ENCODE results near the gene PDE1C. TPM values are rescaled to one million over a fixed set of nuclear protein-coding genes. Genes with fewer than 3 reads are reported as not detected.

PDE1C gene
- total and polyA plus RNA-seq, 2 experiments from 2014 or later, result 0.38 to 2.3 TPM

- H3K9me3 ChIP-seq (ENCODE audit: low read depth), result no peaks in the 10 kb centered on the region
- H3K27me3 ChIP-seq, result no peaks in the 10 kb centered on the region
- no peak for DNase-seq (ENCODE audit: low read depth in 1 of 2, low spot score in 1 of 2)
- no peak overlapping the region for H3K4me3 ChIP-seq
- no peak for TF ChIP-seq CTCF (IDR thresholded peaks at IDR 0.05; ENCODE audit: low read depth, low read length)
- H3K36me3 ChIP-seq, result no peaks in the 10 kb centered on the region
- no peak overlapping the region for H3K27ac ChIP-seq
- no peaks in the 10 kb centered on the region for H3K4me1 ChIP-seq (ENCODE audit: low read depth)
Measured at GRCh38 chr7:31981874-31982390, 88.3 kb downstream of the PDE1C start.

GRCh38 chr7:31979690-31980330, 90.4 kb downstream of the PDE1C start:
- H3K36me3 ChIP-seq, result no peaks in the 10 kb centered on the region
- TF ChIP-seq CTCF (IDR thresholded peaks at IDR 0.05; ENCODE audit: low read depth, low read length), result no peak

DNA sequence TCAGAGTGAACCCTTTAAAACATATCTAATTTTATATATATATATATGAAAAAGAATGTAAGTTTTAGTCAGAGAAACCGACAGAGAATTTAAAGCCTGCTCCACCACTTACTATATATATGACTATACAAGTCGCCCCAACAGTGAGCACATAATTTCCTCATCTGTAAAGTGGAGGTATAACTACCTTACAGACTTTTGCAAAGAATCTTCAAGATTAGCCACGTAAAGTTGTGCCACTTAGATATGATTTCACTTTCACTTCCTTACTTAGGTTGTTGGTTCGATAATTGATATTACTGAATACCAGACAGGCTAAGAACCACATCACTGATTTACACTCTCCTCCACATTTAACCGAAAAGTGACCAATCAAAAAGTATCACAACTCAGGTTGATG, 94.7 kb downstream of the PDE1C start:
- no peaks in the 10 kb centered on the region for H3K36me3 ChIP-seq
- no peak for DNase-seq (ENCODE audit: low read depth in 1 of 2, low spot score in 1 of 2)
- no peak overlapping the region for H3K4me3 ChIP-seq
- H3K27ac ChIP-seq, result no peak overlapping the region
- no peaks in the 10 kb centered on the region for H3K4me1 ChIP-seq (ENCODE audit: low read depth)
- TF ChIP-seq CTCF (IDR thresholded peaks at IDR 0.05; ENCODE audit: low read depth, low read length), result no peak
- H3K9me3 ChIP-seq (ENCODE audit: low read depth), result no peaks in the 10 kb centered on the region
- H3K27me3 ChIP-seq, result no peaks in the 10 kb centered on the region

More at GRCh38 chr7:31979690-31980330, 90.4 kb downstream of the PDE1C start:
- Histone ChIP-seq H3K4me3 (no peak overlapping the region), H3K27ac (no peak overlapping the region), H3K4me1 (ENCODE audit: low read depth) (no peaks in the 10 kb centered on the region), H3K27me3 (no peaks in the 10 kb centered on the region), H3K9me3 (ENCODE audit: low read depth) (no peaks in the 10 kb centered on the region)
- DNase-seq (ENCODE audit: low read depth in 1 of 2, low spot score in 1 of 2), result peak in 1 of 2 donors; percentile 10

GRCh38 chr7:31974351-31974750, 95.9 kb downstream of the PDE1C start:
- Histone ChIP-seq H3K4me3 (no peak overlapping the region), H3K27me3 (no peaks in the 10 kb centered on the region), H3K9me3 (ENCODE audit: low read depth) (no peaks in the 10 kb centered on the region), H3K27ac (no peak overlapping the region), H3K36me3 (no peaks in the 10 kb centered on the region), H3K4me1 (ENCODE audit: low read depth) (no peaks in the 10 kb centered on the region)
- TF ChIP-seq CTCF (IDR thresholded peaks at IDR 0.05; ENCODE audit: low read depth, low read length), result no peak
- DNase-seq (ENCODE audit: low read depth in 1 of 2, low spot score in 1 of 2), result no peak

DNA sequence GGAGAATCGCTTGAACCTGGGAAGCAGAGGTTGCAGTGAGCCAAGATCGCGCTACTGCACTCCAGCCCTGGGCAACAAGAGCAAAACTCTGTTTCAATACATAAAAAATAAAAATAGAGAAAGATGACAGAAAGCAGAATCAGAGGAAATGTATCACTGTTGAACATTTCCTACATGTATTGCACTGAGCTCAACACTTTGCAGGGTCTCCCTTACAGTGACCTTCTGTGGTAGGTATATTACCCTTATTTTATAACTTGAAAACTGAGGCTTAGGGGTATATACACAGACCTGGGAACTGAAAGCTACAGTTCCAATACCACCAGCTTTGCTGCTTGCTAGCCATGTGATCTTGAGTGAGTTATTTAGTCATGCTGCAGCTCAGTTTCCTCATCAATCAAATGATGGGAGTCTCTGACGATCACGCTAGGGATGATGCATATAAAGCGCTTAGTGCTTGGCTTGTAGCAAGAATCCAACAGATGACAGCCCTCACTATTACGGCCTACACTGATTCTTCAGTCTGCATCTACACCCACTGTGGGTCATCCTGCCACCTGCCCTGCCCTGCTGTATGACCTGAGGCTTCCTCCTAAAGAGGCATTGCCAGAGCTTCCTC, 99.0 kb downstream of the PDE1C start:
- no peak overlapping the region for H3K27ac ChIP-seq
- no peak for TF ChIP-seq CTCF (IDR thresholded peaks at IDR 0.05; ENCODE audit: low read depth, low read length)
- no peak overlapping the region for H3K4me3 ChIP-seq
- no peaks in the 10 kb centered on the region for H3K4me1 ChIP-seq (ENCODE audit: low read depth)
- H3K27me3 ChIP-seq, result no peaks in the 10 kb centered on the region
- no peaks in the 10 kb centered on the region for H3K9me3 ChIP-seq (ENCODE audit: low read depth)
- H3K36me3 ChIP-seq, result no peaks in the 10 kb centered on the region
- no peak for DNase-seq (ENCODE audit: low read depth in 1 of 2, low spot score in 1 of 2)

All from cardiac muscle cell (in vitro differentiated cells and primary cell).